ENCODE results near the gene SLC66A2.

SLC66A2 gene

DNA sequence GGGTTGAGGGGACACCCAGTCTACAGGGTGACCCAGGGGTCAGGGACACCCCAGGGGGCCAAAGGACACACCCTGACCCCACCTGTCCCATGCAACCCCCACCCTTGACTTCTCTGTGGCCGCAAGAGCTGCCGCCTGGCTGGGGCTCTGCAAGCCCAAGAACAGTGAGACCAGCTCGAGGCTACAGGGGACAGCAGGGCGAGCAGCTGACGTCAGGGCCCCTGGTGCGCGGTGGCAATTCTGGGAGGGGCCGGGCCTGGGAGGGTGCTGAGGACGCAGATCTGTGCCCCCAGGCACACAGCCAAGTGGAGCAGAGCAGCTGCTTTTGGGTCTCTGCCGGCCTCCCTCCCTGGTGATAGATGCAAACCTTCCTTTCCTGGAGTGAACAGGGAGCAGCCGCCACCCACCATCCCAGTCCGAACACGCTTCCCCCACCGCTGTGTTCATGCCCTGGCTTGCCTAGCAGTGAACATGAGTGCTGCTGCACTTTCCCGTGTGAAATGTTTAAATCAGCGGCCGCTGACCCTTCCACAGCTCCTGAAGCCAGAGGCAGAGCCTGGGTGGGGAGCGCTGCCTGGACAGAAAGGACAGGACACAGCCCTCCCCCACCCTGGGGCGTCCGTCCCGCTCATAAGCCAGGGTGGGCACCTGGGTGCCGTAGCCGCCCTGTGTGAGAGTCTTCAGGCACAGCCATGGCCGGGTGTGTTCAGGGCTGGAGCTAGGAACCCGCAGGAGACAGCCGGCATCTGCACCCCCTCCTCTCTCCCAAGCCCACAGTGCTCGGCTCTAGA, 46.9 kb downstream of the SLC66A2 start:
- DNase-seq (ENCODE audit: low read depth in 1 of 2, low spot score in 1 of 2): no peak

DNA sequence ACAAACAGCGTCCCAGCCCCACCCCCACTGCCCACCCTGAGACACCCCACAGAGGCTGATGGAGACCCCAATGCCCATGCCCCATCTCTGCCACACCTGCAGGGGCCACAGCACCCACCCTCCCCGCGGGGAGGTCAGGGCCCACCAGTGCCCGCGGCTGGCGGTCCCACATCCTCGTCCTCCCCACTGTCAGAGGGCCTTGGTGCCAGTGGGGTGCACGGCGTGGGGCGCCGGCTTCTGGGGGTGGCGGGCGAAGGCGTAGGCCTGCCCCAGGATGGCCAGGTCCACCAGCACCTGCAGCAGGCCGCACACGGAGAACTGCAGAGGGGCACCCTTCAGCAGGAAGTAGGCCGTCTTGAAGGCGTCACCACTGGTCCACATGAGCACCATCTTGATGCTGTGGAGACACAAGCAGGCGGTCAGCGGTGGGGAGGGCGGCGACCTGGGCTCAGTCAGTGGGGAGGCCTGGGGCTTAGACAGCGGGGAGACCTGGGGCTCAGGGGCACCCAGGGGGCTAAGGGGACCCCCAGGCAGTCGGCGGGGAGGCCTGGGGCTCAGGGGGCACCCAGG, 47.6 kb downstream of the SLC66A2 start:
- no peak for DNase-seq (ENCODE audit: low read depth in 1 of 2, low spot score in 1 of 2)

DNA sequence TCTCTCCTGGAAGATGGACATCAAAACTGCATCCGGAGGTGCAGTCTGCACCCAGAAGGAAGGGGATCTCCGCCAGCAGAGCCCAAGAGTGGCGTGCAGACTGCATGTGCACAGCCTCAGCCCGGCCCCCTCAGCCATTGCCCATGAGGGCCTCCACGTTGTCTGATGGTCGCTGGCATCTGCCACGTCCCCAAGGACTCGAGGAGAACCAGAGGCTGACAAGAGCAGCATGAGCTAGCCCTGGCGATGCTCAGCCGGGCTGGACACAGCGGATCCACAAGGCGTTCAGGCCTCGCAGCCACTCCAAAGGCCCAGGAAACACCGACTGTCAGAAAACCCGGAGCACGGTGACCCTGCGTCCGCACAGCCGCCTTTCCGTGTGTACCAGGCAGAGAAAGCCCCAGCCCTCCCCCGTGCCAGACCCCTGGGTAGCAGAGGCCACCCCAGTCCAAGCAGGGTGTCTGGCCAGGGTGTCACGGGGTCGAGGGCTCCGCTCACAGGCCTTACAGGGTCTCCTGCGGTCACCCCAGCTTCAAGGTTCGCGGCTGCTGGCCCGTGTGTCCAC, 48.3 kb downstream of the SLC66A2 start:
- no peak for DNase-seq (ENCODE audit: low read depth in 1 of 2, low spot score in 1 of 2)

DNA sequence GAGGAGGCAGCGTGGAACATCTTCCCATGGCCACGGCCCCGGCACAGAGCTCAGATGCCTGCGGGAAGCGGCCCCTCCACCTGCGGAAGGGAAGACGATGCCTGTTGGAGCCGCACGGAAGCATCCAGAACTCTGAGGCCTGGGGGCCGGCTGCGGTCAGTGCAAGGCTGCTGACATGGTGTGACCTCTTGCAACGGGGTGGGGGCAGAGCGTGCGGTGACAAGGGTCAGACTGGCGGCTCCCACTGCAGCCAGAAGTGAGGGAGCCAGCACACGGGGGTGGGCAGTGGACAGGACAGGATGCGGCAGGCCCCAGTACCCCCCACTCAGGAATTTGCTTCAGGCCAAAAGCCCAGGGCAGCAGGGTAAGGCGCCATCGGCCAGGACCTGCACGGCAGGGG, 48.8 kb downstream of the SLC66A2 start:
- DNase-seq (ENCODE audit: low read depth in 1 of 2, low spot score in 1 of 2): no peak

DNA sequence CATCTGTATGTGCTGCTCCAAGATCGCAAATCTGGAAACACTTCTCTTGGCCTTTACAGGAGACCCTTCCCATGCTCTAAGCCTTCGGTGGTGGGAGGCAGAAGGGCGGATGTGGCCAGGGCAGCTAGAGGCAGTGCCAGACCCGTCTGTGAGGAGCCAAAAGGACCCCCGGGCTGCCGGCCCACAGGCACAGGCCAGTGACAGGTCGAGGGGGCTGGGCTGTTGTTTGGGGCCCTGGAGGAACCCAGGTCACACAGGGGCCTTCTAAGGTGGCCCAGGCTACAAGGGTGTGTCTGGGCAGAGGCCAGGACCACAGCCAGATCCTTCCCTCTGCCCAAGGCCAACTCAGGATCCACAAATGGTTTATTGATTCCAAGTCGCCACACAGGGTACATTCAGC, 49.4 kb downstream of the SLC66A2 start:
- no peak for DNase-seq (ENCODE audit: low read depth in 1 of 2, low spot score in 1 of 2)

DNA sequence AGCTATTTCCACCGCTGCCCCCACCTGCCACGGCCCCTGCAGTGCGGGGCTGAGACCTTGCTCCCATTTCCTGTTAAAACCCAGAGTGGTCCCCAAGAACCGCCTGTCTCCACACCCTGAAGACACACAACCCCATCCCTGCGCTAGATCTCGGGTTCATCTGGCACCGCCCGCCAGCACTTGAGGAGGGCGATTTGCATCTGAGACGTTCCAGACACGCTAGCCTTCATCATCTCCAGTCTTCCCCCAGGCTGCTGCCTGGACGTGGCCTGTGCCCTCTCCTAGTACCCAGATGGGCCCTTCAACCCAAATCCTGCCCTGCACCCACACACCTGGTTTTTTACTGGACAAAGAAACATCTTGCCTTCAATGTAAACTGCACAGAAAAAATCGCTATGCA, 49.8 kb downstream of the SLC66A2 start:
- DNase-seq (ENCODE audit: low read depth in 1 of 2, low spot score in 1 of 2): no peak

DNA sequence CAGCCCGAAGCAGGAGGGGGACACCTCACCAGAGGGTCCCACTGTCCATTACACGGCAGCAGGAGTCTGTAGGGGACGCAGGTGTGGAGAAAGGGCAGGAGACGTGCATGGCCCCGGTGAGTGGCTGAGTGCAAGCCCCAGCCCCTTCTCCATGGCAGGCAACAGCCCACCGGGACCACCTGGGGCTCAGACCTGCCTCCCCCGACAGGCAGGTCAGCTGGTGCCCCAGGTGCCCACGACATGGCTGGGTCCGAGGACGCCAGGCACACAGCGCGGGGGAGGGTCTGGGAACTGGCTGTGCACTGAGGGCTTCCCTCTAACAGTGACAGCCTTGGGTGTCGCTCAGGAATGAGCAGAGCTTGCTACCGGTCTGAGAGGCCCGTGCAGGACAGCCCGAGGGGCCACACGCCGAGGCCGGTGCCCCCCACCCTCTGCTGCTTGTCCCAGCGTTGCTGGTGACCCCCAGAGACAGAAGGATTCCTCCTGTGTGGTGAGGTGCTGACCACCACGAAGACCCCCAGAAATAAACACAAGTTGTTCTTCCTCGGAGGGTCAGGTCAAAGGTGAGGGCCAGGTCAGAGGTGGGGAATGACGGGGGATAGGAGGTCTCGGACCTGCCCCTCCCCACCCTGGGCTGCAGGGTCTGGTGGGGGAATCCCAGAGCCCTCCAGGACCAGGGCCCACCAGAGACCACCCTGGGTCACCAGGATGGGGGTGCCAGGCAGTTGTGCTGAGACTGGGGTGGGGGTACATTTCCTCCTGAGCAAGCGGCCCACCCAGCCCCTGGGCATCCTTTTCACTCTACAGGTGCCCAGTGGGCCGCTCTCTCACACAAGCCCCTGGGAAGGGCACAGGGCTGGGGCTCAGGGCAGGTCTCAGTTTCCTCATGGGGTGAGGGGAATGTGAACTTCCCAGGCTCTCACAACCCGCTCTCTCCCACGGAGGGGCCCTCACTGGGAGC, 50.6 kb downstream of the SLC66A2 start:
- no peak for DNase-seq (ENCODE audit: low read depth in 1 of 2, low spot score in 1 of 2)

DNA sequence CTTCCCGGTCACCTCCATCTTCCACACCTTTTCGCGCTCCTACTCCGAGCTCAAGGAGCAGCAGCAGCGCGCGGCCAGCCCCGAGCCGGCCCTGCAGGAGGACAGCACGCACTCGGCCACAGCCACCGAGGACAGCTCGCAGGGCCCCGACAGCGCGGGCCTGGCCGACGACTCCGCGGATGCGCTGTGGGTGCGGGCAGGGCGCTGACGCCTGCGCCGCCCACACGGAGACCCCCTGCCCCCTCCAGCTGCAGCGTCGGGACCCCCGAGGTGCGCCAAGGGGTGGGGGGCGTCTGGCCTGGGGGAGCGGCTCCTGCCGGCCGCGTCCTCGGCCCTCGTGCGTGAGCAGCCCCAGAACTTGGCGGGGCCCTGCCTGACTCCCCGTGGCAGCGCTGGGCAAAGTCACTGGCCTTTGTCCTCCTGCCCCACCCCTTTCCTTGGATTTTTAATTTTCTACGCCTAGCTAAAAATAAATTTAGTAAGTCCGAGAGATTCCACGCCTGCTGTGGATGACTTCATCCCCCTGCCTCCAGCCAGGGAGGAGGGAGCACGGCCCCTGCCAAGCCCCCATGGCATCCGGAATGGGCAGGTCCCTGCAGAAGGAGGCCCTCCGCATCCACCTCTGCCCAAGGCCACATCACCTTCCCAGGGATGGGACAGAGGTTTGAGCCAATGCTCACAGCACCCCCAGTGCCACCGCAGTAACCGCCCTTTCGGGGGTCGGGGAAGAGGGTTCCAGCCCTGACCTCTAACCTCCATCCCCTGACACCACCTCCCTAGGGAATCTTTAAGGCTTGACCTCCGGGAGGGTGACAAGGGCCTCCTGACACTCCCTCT, 51.6 kb downstream of the SLC66A2 start:
- DNase-seq (ENCODE audit: low read depth in 1 of 2, low spot score in 1 of 2): no peak

DNA sequence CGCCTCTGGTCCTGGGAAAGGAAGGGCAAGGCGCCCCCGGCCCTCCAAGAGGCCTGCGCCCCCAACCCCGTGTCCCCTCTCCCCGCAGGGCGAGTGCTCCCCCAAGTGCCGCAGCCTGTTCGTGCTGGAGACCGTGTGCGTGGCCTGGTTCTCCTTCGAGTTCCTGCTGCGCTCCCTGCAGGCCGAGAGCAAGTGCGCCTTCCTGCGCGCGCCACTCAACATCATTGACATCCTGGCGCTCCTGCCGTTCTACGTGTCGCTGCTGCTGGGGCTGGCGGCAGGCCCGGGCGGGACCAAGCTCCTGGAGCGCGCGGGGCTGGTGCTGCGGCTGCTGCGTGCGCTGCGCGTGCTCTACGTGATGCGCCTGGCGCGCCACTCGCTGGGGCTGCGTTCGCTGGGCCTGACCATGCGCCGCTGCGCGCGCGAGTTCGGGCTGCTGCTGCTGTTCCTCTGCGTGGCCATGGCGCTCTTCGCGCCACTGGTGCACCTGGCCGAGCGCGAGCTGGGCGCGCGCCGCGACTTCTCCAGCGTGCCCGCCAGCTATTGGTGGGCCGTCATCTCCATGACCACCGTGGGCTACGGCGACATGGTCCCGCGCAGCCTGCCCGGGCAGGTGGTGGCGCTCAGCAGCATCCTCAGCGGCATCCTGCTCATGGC, 52.4 kb downstream of the SLC66A2 start:
- DNase-seq (ENCODE audit: low read depth in 1 of 2, low spot score in 1 of 2): no peak

DNA sequence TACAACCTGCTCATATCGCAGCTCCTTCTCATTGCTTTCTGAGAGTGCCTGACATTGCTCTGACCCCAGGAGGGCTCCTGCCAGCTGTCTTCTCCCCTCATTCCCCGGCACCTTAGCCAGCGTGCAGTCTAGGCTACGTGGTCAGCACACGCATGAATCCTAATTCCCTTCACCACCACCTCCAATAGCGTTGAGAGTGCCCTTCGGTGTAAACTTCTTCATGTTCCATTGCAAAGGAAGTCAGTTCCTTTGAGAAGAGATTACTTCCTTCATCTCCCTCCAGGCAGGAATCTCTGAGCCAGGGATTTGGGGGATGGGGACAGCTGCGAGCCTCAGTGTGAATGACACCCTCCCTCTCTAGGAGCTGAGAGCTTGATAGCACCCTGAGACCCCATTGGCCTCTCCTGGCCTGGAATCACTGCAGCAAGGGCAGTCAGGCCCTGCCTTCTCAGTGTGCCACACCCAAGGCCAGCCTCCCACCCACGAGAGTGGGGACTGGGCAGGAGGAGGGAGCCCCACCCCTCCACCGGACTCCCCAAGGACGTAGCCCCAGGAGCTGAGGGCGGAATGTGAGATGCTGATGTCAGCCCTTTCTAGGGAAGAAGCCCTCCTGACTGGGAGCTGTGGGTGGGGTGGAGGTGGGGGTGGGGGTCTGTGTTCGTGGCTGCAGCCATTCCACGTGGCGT, 53.4 kb downstream of the SLC66A2 start:
- no peak for DNase-seq (ENCODE audit: low read depth in 1 of 2, low spot score in 1 of 2)

DNA sequence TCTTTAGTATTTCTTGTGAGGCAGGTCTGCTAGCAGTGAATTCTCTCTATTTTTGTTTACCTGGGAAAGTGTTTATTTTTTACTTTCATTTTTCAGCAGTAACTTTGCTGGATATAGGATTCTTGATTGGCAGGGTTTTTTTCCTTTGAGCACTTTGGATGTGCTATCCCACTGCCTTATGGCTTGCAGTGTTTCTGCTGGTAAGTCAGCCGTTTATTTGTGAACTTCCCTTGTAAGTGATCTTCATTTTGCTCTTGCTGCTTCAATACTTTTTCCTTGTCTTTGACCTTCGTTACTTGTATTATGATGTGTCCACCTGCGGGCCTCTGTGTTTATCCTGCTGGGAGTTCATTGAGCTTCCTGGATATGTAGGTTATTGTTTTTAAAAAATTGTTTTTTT, 54.7 kb downstream of the SLC66A2 start:
- no peak for DNase-seq (ENCODE audit: low read depth in 1 of 2, low spot score in 1 of 2)

DNA sequence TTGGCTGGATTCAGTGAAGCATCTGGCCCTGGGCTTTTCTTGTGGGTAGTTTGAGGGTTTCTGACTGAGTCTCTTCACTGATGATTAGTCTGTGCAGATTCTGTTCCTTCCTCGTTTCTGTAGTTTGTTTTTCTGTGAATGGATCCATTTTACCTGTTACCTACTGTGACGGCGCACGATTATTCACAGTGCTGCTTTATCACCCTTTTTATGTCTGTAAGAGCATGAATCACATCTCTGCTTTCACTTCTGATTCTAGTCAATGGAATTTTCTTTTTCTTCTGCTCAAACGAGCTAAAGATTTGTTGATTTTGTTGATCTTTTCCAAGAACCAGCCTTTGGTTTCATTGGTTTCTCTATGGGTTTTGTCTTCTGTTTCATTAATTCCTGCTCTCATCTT, 60.8 kb downstream of the SLC66A2 start:
- DNase-seq (ENCODE audit: low read depth in 1 of 2, low spot score in 1 of 2): no peak

DNA sequence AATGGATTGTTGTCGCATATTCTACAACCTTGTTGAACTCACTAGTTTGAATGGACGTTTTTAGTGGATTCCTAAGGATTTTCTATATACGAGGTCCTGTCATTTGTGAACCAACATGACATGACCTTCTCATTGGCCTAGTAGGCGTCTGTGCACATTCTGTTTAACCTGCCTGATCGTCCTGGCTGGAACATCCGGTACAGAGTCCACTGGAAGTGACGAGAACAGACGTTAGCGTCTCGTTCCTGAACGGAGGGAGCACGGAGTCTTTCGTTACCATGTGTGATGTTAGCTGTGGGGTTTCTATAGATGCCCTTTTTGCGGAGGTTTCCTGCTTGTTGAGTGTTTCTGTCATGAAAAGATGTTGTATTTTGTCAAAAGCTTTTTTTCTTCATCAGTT, 61.9 kb downstream of the SLC66A2 start:
- DNase-seq (ENCODE audit: low read depth in 1 of 2, low spot score in 1 of 2): no peak

DNA sequence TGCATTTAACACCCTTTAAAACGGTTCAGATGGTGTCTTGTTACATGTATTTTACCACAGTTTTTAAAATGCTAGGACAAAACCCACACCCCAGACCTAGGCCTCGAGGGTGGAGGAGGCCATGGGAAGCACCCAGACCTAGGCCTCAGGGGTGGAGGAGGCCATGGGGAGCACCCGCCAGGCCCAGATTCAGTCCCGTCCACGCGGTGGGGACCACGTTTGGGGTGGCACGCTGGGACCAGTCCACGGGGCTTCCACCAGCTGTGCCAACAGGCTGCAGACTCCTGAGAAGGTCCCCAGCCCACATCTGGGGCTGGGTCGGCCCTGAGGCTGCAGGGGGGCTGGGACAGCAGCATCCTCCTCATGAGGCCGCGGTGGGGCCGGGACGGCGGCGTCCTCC, 63.4 kb downstream of the SLC66A2 start:
- no peak for DNase-seq (ENCODE audit: low read depth in 1 of 2, low spot score in 1 of 2)

DNA sequence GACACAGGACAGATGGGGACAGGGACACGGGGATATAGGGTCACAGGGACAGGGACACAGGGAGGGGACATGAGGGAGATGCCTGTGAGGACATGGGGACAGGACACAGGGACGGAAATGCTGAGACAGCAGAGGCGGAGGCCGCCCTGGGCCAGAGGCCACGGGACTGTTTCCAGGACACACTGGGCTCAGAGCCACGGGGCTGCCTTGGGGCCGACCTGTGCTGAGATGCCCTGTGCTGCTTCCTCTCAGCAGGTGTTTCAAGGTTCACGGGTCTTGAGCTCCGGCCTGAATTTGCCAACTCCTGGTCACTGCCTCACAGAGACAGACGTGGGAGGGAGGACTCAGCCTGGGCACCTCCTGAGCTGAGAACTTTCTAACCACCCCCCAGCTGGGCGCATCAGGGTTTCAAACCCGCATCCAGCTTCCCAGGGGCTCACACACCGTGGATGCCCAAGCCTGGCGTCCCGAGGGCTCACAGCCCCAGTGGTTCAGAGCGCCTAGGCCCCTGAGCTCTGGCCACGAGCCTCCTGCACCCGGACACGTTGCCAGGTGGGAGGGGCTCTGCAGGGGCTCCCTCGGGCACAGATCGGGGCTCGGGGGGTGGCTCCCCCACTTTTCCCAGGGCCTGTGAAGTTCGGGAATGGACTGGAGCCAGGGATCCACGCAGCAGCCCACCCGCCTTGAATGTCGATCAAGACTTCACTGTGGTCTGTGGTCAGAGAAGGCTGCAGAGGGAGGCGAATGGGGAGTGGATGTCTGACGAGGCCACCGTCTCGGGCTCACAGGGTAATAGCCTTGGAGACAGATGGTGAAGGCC, 64.1 kb downstream of the SLC66A2 start:
- no peak for DNase-seq (ENCODE audit: low read depth in 1 of 2, low spot score in 1 of 2)

DNA sequence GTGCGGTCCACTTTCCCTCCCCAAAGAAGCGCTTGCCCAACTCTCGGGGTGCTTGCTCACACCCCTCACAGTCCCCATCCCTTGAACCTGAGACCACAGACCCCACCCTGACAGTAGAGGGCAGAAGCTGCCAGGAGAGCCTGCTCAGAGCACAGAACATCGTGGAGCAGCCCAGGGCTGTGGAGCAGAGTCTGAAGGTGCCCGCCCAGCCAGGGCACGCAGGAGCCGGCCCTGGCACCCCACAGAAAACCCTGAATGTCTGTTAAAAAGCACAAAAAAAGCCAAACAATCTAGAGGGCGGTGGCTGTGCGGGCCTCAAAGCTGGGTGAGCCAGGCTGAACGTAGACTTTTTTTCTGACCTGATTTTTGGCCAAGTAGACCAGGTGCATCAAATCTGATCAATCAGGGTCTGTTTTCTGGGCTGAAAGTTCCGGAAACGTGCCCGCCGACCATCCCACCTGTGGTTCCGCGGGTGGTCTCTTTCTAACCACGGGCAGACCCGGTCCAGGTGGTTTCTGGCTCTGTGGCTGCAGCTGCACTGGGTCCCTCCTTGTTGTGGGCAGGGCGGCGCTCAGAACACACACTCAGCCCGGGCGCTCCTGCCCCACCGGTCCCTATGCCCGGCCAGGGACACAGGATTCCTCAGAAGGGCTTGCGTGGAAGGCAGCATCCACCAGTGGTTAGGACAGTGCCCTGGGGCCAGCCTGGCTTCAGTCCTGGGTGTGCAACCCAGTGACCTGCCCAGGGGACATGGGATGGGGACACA, 66.3 kb downstream of the SLC66A2 start:
- no peak for DNase-seq (ENCODE audit: low read depth in 1 of 2, low spot score in 1 of 2)

DNA sequence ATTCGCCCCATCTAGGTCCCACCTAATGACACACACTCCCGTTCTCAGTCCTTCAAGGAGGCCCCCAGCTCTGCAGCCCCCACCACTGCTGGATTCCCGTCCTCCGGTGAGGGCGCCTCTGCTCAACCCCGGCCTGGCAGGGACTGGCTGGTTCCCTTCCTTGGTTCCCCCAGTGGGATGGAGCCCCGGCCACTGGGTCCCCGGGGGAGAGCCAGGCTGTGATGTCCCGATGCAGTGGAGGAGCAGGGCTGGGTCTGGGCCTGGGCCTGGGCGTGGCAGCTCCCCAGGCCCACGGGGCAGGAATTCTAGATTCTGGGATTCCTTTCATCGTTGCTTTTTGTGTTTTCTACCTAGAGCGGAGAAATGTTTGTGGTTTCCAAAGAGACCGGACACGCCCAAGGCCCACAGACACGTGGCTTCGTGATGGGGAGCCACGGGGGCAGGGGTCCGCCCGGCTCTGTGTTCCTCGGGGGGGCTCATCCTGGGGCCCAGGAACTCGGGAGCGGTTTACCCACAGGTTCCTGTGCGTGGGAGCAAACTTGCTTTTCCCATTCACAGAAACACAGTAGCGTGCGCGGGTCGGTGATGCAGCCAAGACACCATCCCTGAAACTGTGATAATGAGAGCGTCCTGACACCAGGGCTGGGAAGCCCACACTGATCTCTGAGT, 67.0 kb downstream of the SLC66A2 start:
- DNase-seq (ENCODE audit: low read depth in 1 of 2, low spot score in 1 of 2): no peak

All from stimulated activated CD4-positive, alpha-beta T cell treated with anti-CD3 and anti-CD28 coated beads, Interleukin-15, amount 100 ng/mL, for 1 hour (primary cell).